GM12891 (cell line): ENCODE measurements around the gene OR13C8. TPM values are rescaled to one million over a fixed set of nuclear protein-coding genes. Genes with fewer than 3 reads are reported as not detected.
"Not testable (repeated sequence)": the region's sequence is repeated elsewhere in the genome, so short reads cannot be mapped to it uniquely, and the experiment has no call there.

Experiments used
- DNase-seq: peaks from one replicate; pipeline ENCODE4 v3.0.0; 2011; ENCODE audit warnings: low spot score; ENCODE audit not compliant: insufficient read length
- FAIRE-seq: peaks from 2 replicates; lab custom pipeline; 2011; peaks lifted over from hg19 to GRCh38; lab: Jason Lieb, UNC
- PAX5 ChIP-seq: IDR thresholded peaks from 2 replicates; pipeline ENCODE4 v1.6.1; 2011; ENCODE audit warnings: low read length, moderate library complexity, mild to moderate bottlenecking; ENCODE audit not compliant: insufficient read depth, severe bottlenecking
- POLR2A ChIP-seq: IDR thresholded peaks from 2 replicates; pipeline ENCODE4 v1.6.1; 2011; ENCODE audit warnings: low read depth, low read length, control low read depth
- POLR2AphosphoS5 ChIP-seq: IDR thresholded peaks from 2 replicates; pipeline ENCODE4 v1.6.1; 2011; ENCODE audit warnings: low read depth, low read length, control low read depth
- POU2F2 ChIP-seq: IDR thresholded peaks from 2 replicates; pipeline ENCODE4 v1.6.1; 2011; ENCODE audit warnings: low read depth, mild to moderate bottlenecking, control low read depth, low read length, moderate library complexity
- SPI1 ChIP-seq: IDR thresholded peaks from 2 replicates; pipeline ENCODE4 v1.6.1; 2011; ENCODE audit warnings: low read depth, low read length, control low read depth
- TAF1 ChIP-seq: IDR thresholded peaks from 2 replicates; pipeline ENCODE4 v1.6.1; 2011; ENCODE audit warnings: low read depth, low read length, control low read depth
- polyA plus RNA-seq: library from polyadenylated mRNA; unstranded; fragments of >200 nt; gene quantifications from one replicate; pipeline ENCODE4 v1.2.1, GENCODE V29; 2012; ENCODE audit warnings: low read depth, missing spikeins, inconsistent platforms; ENCODE audit not compliant: missing spikeins

Gene OR13C8
- polyA plus RNA-seq = not detected

DNA sequence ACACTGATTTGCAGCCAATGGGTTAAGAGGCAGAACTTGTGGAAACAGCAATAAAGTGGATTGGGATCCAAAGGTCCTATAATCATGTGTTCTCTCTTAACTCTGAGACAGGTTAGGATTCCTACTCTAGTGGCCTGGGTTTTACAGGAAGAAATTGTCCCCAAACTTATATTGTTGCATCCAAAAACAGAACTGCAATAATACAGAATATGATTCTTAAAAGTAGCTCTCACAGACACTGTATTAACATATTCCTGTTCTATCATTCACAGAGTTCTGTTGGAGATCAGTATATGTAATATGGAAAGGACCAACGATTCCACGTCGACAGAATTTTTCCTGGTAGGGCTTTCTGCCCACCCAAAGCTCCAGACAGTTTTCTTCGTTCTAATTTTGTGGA lies at the start of gene OR13C8:
Gene OR13C8, plus strand, starts transcription at position 301 of the 400 bp plus-strand sequence. Its CDS starts 0 bp downstream, at position 301.
- DNase-seq (no peak), FAIRE-seq (no peak)
- no peak for TF ChIP-seq PAX5
- no peak for TF ChIP-seq TAF1
- no peak for TF ChIP-seq POU2F2
- TF ChIP-seq POLR2AphosphoS5 = no peak
- TF ChIP-seq SPI1 = no peak
- TF ChIP-seq POLR2A = no peak

- not testable (repeated sequence) for FAIRE-seq, DNase-seq
Measured at GRCh38 chr9:104520241-104520640, 48.7 kb upstream of the OR13C8 start.

DNA sequence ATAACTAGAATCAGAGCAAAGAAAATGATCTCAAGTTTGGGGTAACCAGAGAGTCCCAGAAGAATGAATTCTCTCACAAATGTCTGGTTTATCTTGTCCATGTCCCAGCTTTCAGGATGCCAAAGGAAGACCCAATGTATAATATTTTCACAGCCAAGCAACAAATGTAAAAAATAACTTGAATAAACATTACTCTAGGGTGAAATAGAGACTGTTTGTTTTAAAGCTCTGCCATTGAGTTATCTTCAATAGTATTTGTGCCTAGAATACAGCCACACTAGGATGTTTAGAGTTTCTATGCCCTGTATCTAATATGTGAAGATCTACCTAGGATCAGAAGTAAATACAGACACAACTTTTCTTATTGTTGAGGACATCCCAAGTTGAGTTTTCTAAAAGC lies 41.9 kb upstream of the OR13C8 start, which contains the start of gene OR13C4:
Gene OR13C4, minus strand, starts transcription at position 101 of the 400 bp plus-strand sequence. Its CDS starts 0 bp downstream, at position 101.
- no peak for TF ChIP-seq TAF1
- TF ChIP-seq PAX5 = no peak
- TF ChIP-seq POLR2A = no peak
- no peak for TF ChIP-seq POLR2AphosphoS5
- TF ChIP-seq POU2F2 = no peak
- no peak for TF ChIP-seq SPI1
- FAIRE-seq (no peak), DNase-seq (no peak)

DNA sequence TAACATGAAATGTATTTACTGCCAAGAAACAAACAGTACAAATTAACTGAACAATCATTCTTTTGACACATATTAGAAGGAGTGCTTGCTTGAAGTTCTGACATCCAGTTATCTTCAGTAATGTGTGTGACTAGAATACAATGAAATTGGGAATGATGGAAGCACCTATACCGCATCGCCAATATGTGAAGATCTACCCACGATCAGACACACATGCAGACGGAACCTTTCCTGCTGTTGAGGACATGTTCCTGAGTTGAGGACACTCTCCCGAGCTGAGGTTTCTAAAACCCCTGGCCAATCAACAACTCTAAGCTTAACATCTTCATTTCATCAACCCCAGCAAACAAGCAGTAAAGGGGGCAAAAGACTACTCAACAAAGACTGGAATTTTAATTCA lies 32.2 kb upstream of the OR13C8 start, which contains the start of gene OR13C3:
Gene OR13C3, minus strand, starts transcription at position 101 of the 400 bp plus-strand sequence. CDS start 133 bp downstream, outside the sequence.
- no peak for TF ChIP-seq POLR2A
- no peak for TF ChIP-seq POU2F2
- TF ChIP-seq SPI1 = no peak
- TF ChIP-seq POLR2AphosphoS5 = no peak
- no peak for TF ChIP-seq TAF1
- no peak for TF ChIP-seq PAX5
- DNase-seq (no peak), FAIRE-seq (no peak)

DNA sequence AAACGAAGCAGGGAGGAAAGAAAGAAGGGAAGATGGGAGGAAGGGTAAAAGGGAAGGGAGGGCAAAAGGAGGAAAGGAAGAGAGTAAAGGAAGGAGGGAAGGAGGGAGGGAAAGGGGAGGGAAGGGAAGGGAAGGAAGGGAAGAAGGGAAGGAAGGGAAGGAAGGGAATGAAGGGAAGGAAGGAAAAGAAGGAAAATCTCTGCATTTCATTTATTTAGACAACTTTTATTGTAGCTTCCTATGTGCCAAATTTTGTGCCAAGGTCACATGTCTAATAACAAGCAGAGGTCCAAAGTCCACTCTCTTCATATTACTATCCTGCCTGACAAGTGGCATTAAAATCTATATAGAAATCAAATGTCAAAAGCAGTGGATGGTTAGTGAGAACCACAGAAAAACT lies 29.7 kb upstream of the OR13C8 start:
- DNase-seq (no peak), FAIRE-seq (no peak)
- TF ChIP-seq POLR2A (no peak), POU2F2 (no peak), POLR2AphosphoS5 (no peak), TAF1 (no peak), PAX5 (no peak), SPI1 (no peak)

DNA sequence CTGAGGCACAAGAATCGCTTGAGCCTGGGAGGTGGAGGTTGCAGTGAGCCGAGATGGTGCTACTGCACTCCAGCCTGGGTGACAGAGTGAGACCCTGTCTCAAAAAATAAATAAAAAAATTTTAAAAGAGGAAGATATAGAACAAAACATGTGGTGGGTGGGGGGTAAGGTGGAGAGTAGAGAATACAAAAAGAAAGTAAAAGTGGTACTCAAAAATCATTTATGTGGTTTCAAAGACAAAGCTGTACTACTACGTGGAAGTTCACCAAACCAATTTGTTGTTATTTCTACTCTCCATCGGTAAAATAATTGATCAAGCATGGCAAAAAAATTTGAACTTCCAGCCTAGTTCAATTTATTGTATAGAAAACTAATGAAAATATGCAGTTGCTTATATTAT lies 24.3 kb upstream of the OR13C8 start:
- no peak for DNase-seq
- FAIRE-seq = no peak
- TF ChIP-seq POU2F2 (no peak), SPI1 (no peak), PAX5 (no peak), TAF1 (no peak), POLR2AphosphoS5 (no peak), POLR2A (no peak)

GRCh38 chr9:104553261-104553660 lies 15.7 kb upstream of the OR13C8 start:
- TF ChIP-seq POLR2AphosphoS5 (no peak), TAF1 (no peak), PAX5 (no peak), SPI1 (no peak), POLR2A (no peak), POU2F2 (no peak)
- DNase-seq = no peak
- no peak for FAIRE-seq

GRCh38 chr9:104555521-104555920 lies 13.4 kb upstream of the OR13C8 start:
- FAIRE-seq (no peak), DNase-seq (no peak)
- no peak for TF ChIP-seq POU2F2
- TF ChIP-seq TAF1 = no peak
- TF ChIP-seq POLR2A = no peak
- no peak for TF ChIP-seq POLR2AphosphoS5
- TF ChIP-seq PAX5 = no peak
- TF ChIP-seq SPI1 = no peak

- no peak for TF ChIP-seq TAF1
- TF ChIP-seq POLR2AphosphoS5 = no peak
- FAIRE-seq = no peak
- DNase-seq = no peak
Measured at GRCh38 chr9:104556830-104557634, 11.9 kb upstream of the OR13C8 start.

- TF ChIP-seq TAF1 (no peak), SPI1 (no peak), POU2F2 (no peak), POLR2AphosphoS5 (no peak), PAX5 (no peak), POLR2A (no peak)
- no peak for FAIRE-seq
- DNase-seq = no peak
Measured at GRCh38 chr9:104564358-104564757, 4.6 kb upstream of the OR13C8 start.
